ENCODE results near the gene KCMF1.

The KCMF1 gene

DNA sequence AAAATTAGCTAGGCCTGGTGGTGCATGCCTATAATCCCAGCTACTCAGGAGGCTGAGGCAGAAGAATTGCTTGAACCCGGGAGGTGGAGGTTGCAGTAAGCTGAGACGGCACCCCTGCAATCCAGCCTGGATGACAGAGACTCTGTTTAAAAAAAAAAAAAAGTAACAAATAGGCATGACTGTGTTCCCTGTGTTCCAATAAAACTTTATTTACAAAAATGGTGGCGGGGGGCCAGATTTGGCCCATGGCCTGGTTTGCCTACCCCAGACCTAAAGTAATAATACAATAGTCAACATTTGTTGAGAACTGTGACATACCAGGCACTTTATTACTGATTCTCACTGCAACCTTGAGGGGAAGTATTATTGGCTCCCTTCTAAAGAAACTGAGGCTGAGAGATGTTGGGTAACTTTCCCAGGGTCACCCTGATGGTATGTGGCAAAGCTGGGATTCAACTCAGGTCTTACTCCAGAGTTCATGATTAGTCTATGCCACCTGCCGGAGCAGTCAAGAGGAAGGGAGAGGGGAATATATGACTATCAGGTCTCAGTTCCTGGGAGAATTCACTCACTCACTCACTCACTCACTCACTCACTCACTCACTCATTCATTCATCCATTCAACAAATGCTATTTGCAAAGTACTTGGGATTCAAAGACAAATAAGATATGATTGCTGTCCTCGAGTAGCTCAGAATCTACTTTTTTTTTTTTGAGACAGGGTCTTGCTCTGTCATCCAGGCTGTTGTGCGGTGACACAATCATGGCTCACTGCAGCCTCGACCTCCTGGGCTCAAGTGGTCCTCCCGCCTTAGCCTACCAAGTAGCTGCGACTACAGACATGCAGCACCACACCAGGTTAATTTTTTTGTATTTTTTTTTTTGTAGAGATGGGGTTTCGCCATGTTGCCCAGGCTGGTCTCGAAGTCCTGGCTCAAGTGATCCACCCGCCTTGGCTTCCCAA lies 14.3 kb upstream of the KCMF1 start:
- no peak for DNase-seq

DNA sequence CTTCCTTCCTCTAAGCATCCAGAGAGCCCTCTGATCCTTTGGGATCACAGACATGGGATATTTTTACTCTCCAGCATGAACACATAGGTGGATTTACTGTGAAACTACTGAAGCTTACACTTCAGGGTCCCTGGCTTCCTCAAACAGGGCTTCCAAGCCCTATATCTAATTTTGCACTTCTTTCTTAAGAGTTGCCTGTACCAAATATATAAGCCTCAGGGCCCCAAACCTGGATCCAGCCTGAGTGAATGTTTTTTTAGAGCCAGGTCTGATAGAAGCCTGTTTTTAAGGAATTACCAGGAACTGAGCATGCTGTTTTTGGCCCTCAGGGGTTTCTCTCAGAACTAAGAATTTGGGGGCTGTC lies 13.2 kb upstream of the KCMF1 start:
- no peak for DNase-seq

DNA sequence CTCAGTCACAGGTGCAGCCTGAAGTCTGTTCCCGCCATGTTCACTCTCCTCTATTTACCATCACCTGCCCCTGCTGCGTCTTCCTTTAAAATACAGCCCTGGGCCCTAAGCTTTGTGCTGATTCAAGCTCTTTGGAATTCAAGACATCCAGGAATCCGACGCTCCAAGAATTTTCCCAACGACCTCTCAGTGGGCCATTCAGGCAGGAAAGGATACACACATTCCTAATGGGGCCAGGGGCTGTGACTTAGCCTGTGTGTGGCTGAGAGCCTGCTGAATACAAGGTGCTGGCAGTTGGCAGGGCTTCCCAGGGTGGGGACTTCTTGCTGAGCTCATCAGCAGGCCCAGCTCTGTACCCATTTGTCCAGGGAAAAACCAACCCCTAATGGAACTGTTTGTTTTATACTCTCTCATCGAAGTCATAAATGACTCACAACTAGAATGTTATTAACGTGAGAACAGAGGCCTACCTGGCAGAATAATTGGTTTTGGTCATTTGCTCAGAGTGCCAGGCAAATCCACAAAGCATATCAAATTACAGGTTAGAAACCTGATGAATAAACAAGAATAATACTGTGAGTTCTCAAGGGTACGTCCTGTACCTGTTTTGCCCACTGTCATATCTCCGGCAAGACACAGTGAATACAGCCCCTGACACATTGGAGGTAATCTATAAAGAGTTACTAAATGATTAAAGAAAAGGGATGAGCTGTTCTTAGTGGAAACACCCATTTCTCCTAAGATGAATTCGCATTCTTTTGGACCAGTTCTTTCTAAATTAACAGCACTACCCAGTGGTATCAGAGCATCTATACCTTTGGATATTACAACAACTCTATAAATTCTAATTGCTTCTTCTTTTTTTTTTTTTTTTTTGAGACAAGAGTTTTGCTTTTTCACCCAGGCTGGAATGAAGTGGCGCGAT lies 12.6 kb upstream of the KCMF1 start:
- DNase-seq: peak; percentile 39 to 91 (median 68)

DNA sequence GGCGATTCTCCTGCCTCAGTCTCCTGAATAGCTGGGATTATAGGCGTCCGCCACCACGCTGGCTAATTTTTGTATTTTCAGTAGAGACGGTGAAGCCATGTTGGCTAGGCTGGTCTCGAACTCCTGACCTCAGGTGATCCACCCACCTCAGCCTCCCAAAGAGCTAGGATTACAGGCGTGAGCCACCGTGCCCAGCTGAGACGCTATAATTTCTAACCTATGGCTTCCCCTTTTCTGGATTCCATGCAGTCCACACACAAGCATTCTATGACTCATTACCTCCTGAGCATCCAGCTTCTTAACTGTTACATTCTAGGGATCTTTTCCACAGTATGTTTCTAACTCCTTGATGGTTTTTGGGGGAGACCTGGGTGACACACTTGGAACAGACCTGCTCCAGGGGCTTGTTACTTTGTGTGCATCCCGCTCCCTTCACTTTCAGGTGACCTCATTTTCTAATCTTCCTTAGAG lies 11.8 kb upstream of the KCMF1 start:
- peak in 1 of 3 experiments; percentile 37 for DNase-seq

DNA sequence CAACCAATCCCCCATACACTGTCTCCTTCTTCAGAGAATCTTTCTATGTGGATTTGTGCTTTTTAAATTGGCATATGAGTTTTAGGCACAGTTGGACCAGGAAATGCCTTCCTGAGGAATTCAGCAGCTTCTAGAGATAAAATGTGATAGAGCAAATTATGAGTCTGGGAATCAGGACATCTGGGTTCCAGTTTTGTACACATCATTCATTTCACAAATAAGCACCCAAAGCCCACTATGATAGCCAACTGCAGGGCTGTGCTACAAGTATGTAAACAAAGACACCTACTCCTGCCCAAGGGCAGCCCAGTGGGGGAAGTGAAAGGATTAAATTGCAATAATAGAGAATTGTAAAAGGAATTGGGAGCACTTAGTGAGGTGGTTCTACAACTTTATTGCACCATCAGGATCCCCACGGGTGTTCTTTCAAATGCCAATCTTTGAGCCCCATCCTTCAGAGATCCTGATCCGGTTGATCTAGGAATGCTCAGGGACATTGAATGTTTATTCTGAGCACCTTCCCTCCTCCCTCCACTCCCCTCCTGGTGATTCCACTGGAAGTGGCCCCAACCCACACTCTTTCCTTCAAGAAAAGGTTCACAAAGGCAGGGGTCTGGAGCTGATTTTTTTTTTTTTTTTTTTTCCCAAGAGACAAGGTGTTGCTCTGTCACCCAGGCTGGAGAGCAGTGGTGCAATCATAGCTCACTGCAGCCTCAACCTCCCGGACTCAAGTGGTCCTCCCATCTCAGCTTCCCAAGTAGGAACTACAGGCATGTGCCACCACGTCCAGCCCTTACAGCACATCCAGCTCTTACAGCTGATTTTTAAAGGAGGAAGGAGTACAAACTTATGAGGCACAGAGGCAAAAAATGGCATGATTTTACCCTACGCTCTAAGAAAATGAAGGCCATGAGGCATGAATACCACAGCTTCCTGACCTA lies 11.1 kb upstream of the KCMF1 start:
- peak in 2 of 3 experiments; percentile 30 to 69 for DNase-seq

GRCh38 chr2:84962917-84963316 lies 8.0 kb upstream of the KCMF1 start:
- no peak for DNase-seq

DNA sequence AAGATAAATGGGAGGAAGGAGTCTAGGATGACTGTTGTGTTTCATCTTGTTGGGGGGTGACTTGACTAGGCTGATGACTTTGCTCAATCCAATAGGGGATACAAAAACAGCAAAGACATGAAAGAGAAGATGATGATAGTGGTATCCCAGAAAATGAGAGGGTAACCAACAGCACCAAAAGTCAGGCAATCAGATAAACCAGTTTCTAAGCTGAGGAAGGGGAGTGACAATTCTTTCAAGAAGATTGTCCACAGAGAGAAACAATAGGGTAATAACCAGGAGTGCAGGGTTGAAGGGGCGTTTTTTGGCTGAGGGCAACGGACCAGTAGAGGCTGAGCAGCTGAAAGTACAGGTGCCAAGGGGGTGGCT lies 7.7 kb upstream of the KCMF1 start:
- DNase-seq: no peak

GRCh38 chr2:84963692-84964405 lies 7.1 kb upstream of the KCMF1 start:
- DNase-seq: no peak

GRCh38 chr2:84964406-84965191 lies 6.4 kb upstream of the KCMF1 start:
- no peak for DNase-seq

DNA sequence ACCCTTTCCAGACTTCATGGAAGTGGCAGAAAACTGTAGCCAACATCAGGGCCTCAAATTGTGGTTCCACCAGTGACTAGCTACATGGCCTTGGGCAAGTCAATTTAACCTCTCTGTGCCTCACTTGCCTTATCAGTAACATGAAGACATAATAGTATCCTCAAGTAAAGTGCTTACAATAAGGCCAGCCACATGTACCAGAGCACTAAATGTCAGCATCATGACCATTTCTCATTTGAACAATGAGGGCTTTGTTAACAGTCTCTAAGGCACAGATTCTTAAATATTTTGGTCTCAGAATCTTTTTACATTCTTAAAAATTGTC lies 5.8 kb upstream of the KCMF1 start:
- DNase-seq: no peak

DNA sequence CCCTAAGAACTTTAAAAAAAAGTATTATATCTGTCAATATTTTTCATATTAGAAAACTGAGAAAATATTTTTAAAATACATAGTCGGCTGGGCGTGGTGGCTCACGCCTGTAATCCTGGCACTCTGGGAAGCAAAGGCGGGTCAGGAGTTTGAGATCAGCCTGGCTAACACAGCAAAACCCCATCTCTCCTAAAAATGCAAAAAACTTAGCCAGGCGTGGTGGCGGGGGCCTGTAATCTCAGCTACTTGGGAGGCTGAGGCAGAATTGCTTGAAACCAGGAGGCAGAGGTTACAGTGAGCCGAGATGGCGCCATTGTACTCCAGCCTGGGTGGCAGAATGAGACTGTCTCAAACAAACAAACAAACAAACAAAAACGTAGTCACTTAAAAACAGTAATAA lies 5.1 kb upstream of the KCMF1 start:
- no peak for DNase-seq

DNA sequence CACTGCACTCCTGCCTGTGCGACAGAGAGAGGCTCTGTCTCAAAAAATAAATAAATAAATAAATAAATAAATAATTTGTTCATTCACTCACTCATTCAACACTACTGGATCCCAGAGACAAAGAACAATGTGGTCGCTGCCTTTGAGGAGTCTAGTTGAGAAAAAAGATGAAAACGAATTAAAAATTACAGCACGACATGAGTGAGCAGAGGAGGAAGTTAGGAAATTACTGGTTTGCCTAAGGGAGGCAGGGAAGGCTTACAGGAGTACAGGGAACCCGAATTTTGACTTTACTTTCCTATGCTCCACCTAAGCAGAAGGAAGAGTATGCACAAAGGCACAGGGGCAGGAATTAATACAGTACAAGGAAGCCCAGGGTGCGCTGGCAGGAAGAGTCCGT lies 4.2 kb upstream of the KCMF1 start:
- no peak for DNase-seq

GRCh38 chr2:84969511-84970209 lies 1.3 kb upstream of the KCMF1 start:
- peak; percentile 51 to 66 (median 52) for DNase-seq

DNA sequence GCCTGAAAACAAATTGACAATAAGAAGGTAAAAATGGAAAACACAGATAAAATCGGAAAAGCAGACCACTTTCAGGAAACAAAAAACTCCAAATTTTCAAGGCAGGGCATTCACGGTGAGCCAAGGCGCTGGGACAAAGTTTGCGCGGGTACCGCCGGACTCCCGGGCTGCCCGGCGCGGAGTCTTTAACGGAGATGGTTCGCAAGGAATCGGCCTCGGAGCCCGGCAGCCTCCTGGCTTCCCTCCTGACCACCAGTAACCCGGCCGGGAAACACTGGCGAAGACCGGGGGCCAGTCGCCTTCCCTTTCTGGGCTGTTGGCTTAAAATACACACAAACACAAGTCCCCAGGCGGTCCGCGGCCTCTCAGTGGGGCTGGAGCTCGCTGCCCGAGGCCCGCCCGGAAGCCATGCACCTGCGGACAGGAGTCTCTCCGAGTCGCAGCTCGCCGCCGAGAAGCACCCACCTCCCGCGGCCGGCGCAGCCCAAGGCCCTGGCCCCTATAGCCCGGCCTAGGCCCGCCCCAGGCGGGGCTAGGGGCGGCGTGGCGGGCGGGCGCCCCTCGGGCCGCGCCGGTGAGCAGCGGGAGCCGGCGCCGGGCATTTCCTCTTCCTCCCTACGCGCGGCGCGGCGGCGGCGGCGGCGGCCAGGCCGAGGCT lies 622 bp upstream of the KCMF1 start:
- peak; percentile 66 to 71 (median 67) for DNase-seq

GRCh38 chr2:84971510-84972206 lies 697 bp downstream of the KCMF1 start:
- peak; percentile 50 to 72 (median 62) for DNase-seq

- no peak for DNase-seq
These were observed 1.3 kb downstream of the KCMF1 start for GRCh38 chr2:84972207-84972783.

GRCh38 chr2:84972932-84973331 lies 2.0 kb downstream of the KCMF1 start:
- peak in 1 of 3 experiments; percentile 5 for DNase-seq

DNA sequence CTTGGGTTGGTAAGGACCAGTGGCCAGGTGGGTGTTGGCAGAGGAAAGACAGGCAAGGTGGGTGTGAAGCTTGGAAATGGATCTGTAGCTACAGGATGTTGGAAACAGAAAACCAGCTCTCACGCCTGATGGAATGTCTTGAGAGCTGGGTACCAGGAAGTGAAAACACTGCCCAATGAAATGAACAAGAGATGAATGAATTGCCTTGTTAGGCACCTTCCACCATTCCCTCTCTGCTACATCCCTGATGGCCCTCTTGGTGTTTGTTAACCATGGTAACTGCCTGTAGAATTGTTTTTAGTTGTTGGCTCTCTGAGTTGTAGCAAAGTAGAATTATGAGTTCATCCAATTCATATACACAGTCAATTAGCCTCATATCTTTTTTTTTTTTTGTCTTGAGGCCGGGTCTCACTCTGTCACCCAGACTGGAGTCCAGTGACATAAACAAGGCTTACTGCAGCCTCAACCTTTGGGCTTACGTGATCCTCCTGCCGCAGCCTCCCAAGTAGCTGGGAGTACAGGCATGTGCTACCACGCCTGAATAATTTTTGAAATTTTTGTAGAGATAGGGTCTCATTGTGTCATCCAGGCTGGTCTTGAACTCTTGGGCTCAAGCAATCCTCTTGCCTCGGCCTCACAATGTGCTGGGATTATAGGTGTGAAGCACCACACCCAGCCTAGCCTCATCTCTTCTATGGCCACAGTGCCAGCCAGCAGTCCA lies 9.5 kb downstream of the KCMF1 start:
- no peak for DNase-seq
